ENCODE measurements around the gene ARPC1B. TPM values are rescaled to one million over a fixed set of nuclear protein-coding genes. Genes with fewer than 3 reads are reported as not detected.

ARPC1B gene
- total and polyA plus RNA-seq, 2 of the 8 experiments (the other 6 are each of a cell fraction or from before 2014, with no cell fraction given), result 64.5 to 115 TPM

- Histone ChIP-seq H3K14ac (ENCODE audit: insufficient read length) (no peak overlapping the region), H3K79me2 (ENCODE audit: control insufficient read depth in 1 of 2, insufficient read depth in 2 of 2, low read length in 2 of 2) (no peaks in the 10 kb centered on the region), H3K4me2 (ENCODE audit: insufficient read depth in 1 of 2, low read depth in 2 of 2, low read length in 2 of 2) (no peak overlapping the region), H3K27ac (ENCODE audit: low read depth, low read length) (no peak overlapping the region), H3K9me3 (ENCODE audit: insufficient read depth in 2 of 2, low read depth in 1 of 2, low read length in 1 of 2) (no peaks in the 10 kb centered on the region), H4K5ac (ENCODE audit: insufficient read length, low read depth, low read length) (no peak overlapping the region), H3K18ac (ENCODE audit: extremely low read depth, low read length) (no peak overlapping the region), H2AK5ac (ENCODE audit: low read depth, low read length) (no peak overlapping the region), H3K9ac (replicated peaks in 1 of 4; ENCODE audit: extremely low read depth in 1 of 4, low read depth in 3 of 4, low read length in 3 of 4) (no peak overlapping the region), H3K23me2 (ENCODE audit: low read depth, low read length) (peaks cover 4% of the 10 kb centered on the region; the same call in 1 of the 2 replicates), H2BK15ac (ENCODE audit: low read length) (no peak overlapping the region), H2BK12ac (ENCODE audit: low read depth, low read length) (no peak overlapping the region), H2BK120ac (replicated peaks; ENCODE audit: low read depth, low read length) (no peak overlapping the region), H4K91ac (replicated peaks; ENCODE audit: insufficient read length, low read length) (no peak overlapping the region), H3K4me3 (ENCODE audit: extremely low read depth in 1 of 4, insufficient read depth in 2 of 4, low read depth in 3 of 4, low read length in 4 of 4) (no peak overlapping the region), H3K4ac (replicated peaks; ENCODE audit: insufficient read length, low read depth, low read length) (no peak overlapping the region), H3K4me1 (replicated peaks in 1 of 4; ENCODE audit: control insufficient read depth in 3 of 4, insufficient read depth in 4 of 4, low read length in 3 of 4) (peaks cover 2 to 12% (median 5%) of the 10 kb centered on the region in 4 experiments; a peak in 6 of 7 replicates), H2BK20ac (ENCODE audit: low read length) (no peak overlapping the region), H3K56ac (replicated peaks; ENCODE audit: insufficient read length, low read depth, low read length) (no peak overlapping the region), H3K79me1 (ENCODE audit: low read depth, low read length) (no peaks in the 10 kb centered on the region), H2AFZ (ENCODE audit: low read length) (no peak overlapping the region), H4K8ac (ENCODE audit: extremely low read depth, insufficient read depth, low read length) (no peak overlapping the region), H2BK5ac (ENCODE audit: low read depth, low read length) (no peak overlapping the region), H4K20me1 (replicated peaks in 1 of 2; ENCODE audit: control insufficient read depth in 1 of 2, insufficient read depth in 2 of 2, low read length in 2 of 2) (peaks cover 6 to 8% of the 10 kb centered on the region in 2 experiments), H3K23ac (ENCODE audit: insufficient read length) (no peak overlapping the region), H3K27me3 (replicated peaks in 1 of 4; ENCODE audit: control insufficient read depth in 3 of 4, extremely low read depth in 1 of 4, insufficient read depth in 3 of 4, low read length in 3 of 4) (no peaks in the 10 kb centered on the region), H3K36me3 (ENCODE audit: control insufficient read depth in 2 of 4, insufficient read depth in 4 of 4, low read length in 3 of 4) (peaks cover 6 to 35% (median 17%) of the 10 kb centered on the region in 4 experiments; a peak in 7 of 8 replicates)
- DNase-seq (ENCODE audit: low read depth in 1 of 2, low spot score in 2 of 2) (no peak), FAIRE-seq (no peak)
- ChIA-PET POLR2A (ENCODE audit: partially characterized antibody) (interaction anchor here (0.6 to 7.9 kb wide), 9 partner anchors 9 to 1045 kb away, joined by 3 to 150 read pairs (median 4); partner anchors contain the start of genes BUD31 and PDAP1), CTCF (ENCODE audit: partially characterized antibody) (interaction anchor here (0.6 to 7.1 kb wide), 5 partner anchors 13 to 63 kb away, joined by 3 to 40 read pairs (median 4); no protein-coding TSS in a partner anchor)
- 93% methylated on average over 11 of the region's 13 CpGs; no CpG with 5 or more reads in 1 of the 2 experiments for WGBS, 2 experiments (ENCODE audit: extremely low coverage in 1 of 2, insufficient coverage in 1 of 2, insufficient read length in 1 of 2, insufficient replicate concordance in 2 of 2, low coverage in 1 of 2, low lambda C conversion rate in 2 of 2, missing lambda C conversion rate in 1 of 2)
- no peak for TF ChIP-seq SP2 (IDR thresholded peaks at IDR 0.05; ENCODE audit: low read length)
- no peak for TF ChIP-seq CHD2 (IDR thresholded peaks at IDR 0.05; ENCODE audit: low read length)
- TF ChIP-seq TAF1 (IDR thresholded peaks at IDR 0.05; ENCODE audit: low read depth, low read length), result no peak
- no peak for TF ChIP-seq KDM5A (IDR thresholded peaks at IDR 0.05; ENCODE audit: low read length)
- no peak for TF ChIP-seq MAFK (IDR thresholded peaks at IDR 0.05; ENCODE audit: low read depth, low read length)
- TF ChIP-seq RFX5 (IDR thresholded peaks at IDR 0.05; ENCODE audit: borderline replicate concordance, low read depth, low read length), result no peak
- no peak for TF ChIP-seq BACH1 (IDR thresholded peaks at IDR 0.05; ENCODE audit: low read length)
- TF ChIP-seq EGR1 (IDR thresholded peaks at IDR 0.05; ENCODE audit: borderline replicate concordance, low read depth, low read length), result no peak
- TF ChIP-seq TBP (IDR thresholded peaks at IDR 0.05; ENCODE audit: low read depth, low read length), result no peak
- TF ChIP-seq TAF7 (optimal IDR thresholded peaks at IDR 0.05; ENCODE audit: borderline replicate concordance, low read depth, low read length), result no peak
These were observed 15.2 kb downstream of the ARPC1B start for GRCh38 chr7:99389772-99390171.

Data from H1 (cell line).